ENCODE measurements around the gene TPPP.

Gene TPPP

GRCh38 chr5:676699-677076, 16.5 kb downstream of the TPPP start:
- no peak for DNase-seq

GRCh38 chr5:675871-676698, 17.1 kb downstream of the TPPP start:
- DNase-seq, result no peak

- no peak for DNase-seq
These were observed 17.9 kb downstream of the TPPP start for GRCh38 chr5:675111-675870.

- DNase-seq, result no peak
These were observed 18.5 kb downstream of the TPPP start for GRCh38 chr5:674630-675011.

- DNase-seq, result no peak
These were observed 19.1 kb downstream of the TPPP start for GRCh38 chr5:673831-674629.

- DNase-seq, result no peak
These were observed 19.9 kb downstream of the TPPP start for GRCh38 chr5:673161-673830.

- DNase-seq, result peak in 2 of 4 experiments; percentile 38 to 46
These were observed 20.6 kb downstream of the TPPP start for GRCh38 chr5:672329-673160.

GRCh38 chr5:671459-672328, 21.5 kb downstream of the TPPP start:
- peak in 3 of 4 experiments; percentile 33 to 67 (median 41) for DNase-seq

- DNase-seq, result no peak
These were observed 22.5 kb downstream of the TPPP start for GRCh38 chr5:670396-671270.

- no peak for DNase-seq
These were observed 23.2 kb downstream of the TPPP start for GRCh38 chr5:669842-670395.

- DNase-seq, result peak in 2 of 4 experiments; percentile 33 to 43
These were observed 23.9 kb downstream of the TPPP start for GRCh38 chr5:669111-669841.

- no peak for DNase-seq
These were observed 24.7 kb downstream of the TPPP start for GRCh38 chr5:668283-668995.

GRCh38 chr5:666816-667498, 26.2 kb downstream of the TPPP start:
- no peak for DNase-seq

GRCh38 chr5:665956-666711, 27.0 kb downstream of the TPPP start:
- DNase-seq, result no peak

GRCh38 chr5:665541-665955, 27.6 kb downstream of the TPPP start:
- no peak for DNase-seq

GRCh38 chr5:664994-665360, 28.2 kb downstream of the TPPP start:
- DNase-seq, result no peak
